Activated CD4-positive, alpha-beta T cell treated with anti-CD3 and anti-CD28 coated beads, Interleukin-2, amount 10 ng/mL, durations not matched to agents 7 days and 5 days (primary cell): ENCODE data around the gene HRCT1. TPM values are rescaled to one million over a fixed set of nuclear protein-coding genes. Genes with fewer than 3 reads are reported as not detected.
A peak's percentile ranks its signal among the peaks of the same experiment; 100 is the strongest.
"Not testable (repeated sequence)": the region's sequence is repeated elsewhere in the genome, so short reads cannot be mapped to it uniquely, and the experiment has no call there.

Experiments
- CTCF ChIA-PET: fragments of 350-600 bp; sonication (Branson Sonifier 250); formaldehyde crosslinking; loops from one replicate; lab custom pipeline; 2021; ENCODE audit warnings: antibody characterized with exemption; lab: Charles Lee
- POLR2A ChIA-PET: fragments of 350-600 bp; sonication (Branson Sonifier 250); formaldehyde crosslinking; loops from one replicate; lab custom pipeline; 2021; ENCODE audit warnings: antibody characterized with exemption; lab: Charles Lee
- DNase-seq: peaks from one replicate; pipeline ENCODE4 v3.0.0-alpha.2; 2020
- H3K27ac Mint-ChIP-seq: one replicate; pipeline ENCODE4 v1.8.0; 2021; ENCODE audit warnings: mild to moderate bottlenecking, moderate library complexity, mixed read lengths
- H3K27me3 Mint-ChIP-seq: one replicate; pipeline ENCODE4 v1.8.0; 2021; ENCODE audit warnings: mixed read lengths
- H3K36me3 Mint-ChIP-seq: one replicate; pipeline ENCODE4 v1.8.0; 2021; ENCODE audit warnings: low read depth, mixed read lengths
- H3K4me1 Mint-ChIP-seq: one replicate; pipeline ENCODE4 v1.8.0; 2021; ENCODE audit warnings: mixed read lengths
- H3K4me3 Mint-ChIP-seq: one replicate; pipeline ENCODE4 v1.8.0; 2021; ENCODE audit warnings: mild to moderate bottlenecking, moderate library complexity, mixed read lengths
- H3K9me3 Mint-ChIP-seq: one replicate; pipeline ENCODE4 v1.8.0; 2021; ENCODE audit warnings: mixed read lengths
- total RNA-seq, 2 experiments: library from RNA; stranded (reverse); gene quantifications; one replicate each; pipeline ENCODE4 v1.2.3, GENCODE V29; 2021

HRCT1 gene
- total RNA-seq, 2 experiments from 2014 or later = not detected

DNA sequence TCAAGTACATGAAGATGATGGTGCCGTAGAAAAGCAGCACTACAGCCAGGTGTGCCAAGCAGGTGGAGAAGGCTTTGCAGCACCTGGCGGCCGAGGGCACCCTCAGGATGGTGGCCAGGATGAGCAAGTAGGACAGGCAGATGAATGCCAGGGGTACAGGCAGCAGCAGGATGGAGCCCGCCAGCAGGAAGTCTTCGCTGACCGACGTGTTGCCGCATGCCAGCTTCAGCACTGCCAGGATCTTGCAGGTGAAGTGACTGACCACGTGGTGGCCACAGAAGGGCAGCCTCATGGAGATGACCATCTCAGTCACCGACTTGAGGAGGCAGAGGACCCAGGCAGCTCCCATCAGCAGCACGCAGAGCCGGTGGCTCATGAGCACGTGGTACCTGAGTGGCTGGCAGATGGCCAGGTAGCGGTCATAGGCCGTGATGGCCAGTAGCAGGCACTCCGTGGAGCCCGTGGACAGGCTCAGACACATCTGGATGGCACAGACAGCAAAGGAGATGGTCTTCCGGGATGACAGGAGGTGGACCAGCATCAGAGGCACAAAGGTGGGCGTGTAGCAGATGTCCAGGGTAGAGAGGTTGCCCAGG is 36.3 kb upstream of the HRCT1 start:
- ChIA-PET CTCF (no interaction called here), POLR2A (no interaction called here)
- Mint-ChIP-seq H3K36me3 (no peaks in the 10 kb centered on the region), H3K27me3 (peaks cover 3% of the 10 kb centered on the region), H3K4me3 (no peak overlapping the region), H3K9me3 (no peaks in the 10 kb centered on the region), H3K4me1 (no peaks in the 10 kb centered on the region), H3K27ac (peak overlapping the region; percentile 26)
- no peak for DNase-seq

- H3K4me3 Mint-ChIP-seq = no peak within 1 kb of the TSS
- peak within 1 kb of the TSS; percentile 26 for H3K27ac Mint-ChIP-seq
- ChIA-PET POLR2A (no interaction called here), CTCF (interaction anchor here (1.2 kb wide), 1 partner anchor 12 kb away, joined by 3 read pairs; no protein-coding TSS in a partner anchor)
- H3K9me3 Mint-ChIP-seq = no peaks in the 10 kb centered on the region
- no peaks in the 10 kb centered on the region for H3K36me3 Mint-ChIP-seq
- DNase-seq = no peak
- H3K27me3 Mint-ChIP-seq = peaks cover 8% of the 10 kb centered on the region
- no peaks in the 10 kb centered on the region for H3K4me1 Mint-ChIP-seq
These were observed 35.6 kb upstream of the HRCT1 start, which contains the start of gene OR13J1 for GRCh38 chr9:35870351-35870923. OR13J1 (minus strand) TSS chr9:35870401; CDS start chr9:35870401, 0 bp downstream.

- H3K36me3 Mint-ChIP-seq = no peaks in the 10 kb centered on the region
- CTCF ChIA-PET = interaction anchor here (1.2 kb wide), 1 partner anchor 11 kb away, joined by 3 read pairs; no protein-coding TSS in a partner anchor
- no peaks in the 10 kb centered on the region for H3K4me1 Mint-ChIP-seq
- DNase-seq = no peak
- H3K27ac Mint-ChIP-seq = no peak overlapping the region
- no peaks in the 10 kb centered on the region for H3K9me3 Mint-ChIP-seq
- POLR2A ChIA-PET = no interaction called here
- H3K4me3 Mint-ChIP-seq = no peak overlapping the region
- peaks cover 12% of the 10 kb centered on the region for H3K27me3 Mint-ChIP-seq
These were observed 34.5 kb upstream of the HRCT1 start for GRCh38 chr9:35871545-35871944.

- DNase-seq = no peak
- Mint-ChIP-seq H3K27me3 (peaks cover 15% of the 10 kb centered on the region), H3K27ac (no peak overlapping the region), H3K36me3 (no peaks in the 10 kb centered on the region), H3K4me3 (no peak overlapping the region), H3K4me1 (no peaks in the 10 kb centered on the region), H3K9me3 (peaks cover 4% of the 10 kb centered on the region)
- ChIA-PET CTCF (interaction anchor here (0.6 kb wide), 1 partner anchor 1250 kb away, joined by 5 read pairs; no protein-coding TSS in a partner anchor), POLR2A (no interaction called here)
These were observed 33.5 kb upstream of the HRCT1 start for GRCh38 chr9:35872505-35872904.

DNA sequence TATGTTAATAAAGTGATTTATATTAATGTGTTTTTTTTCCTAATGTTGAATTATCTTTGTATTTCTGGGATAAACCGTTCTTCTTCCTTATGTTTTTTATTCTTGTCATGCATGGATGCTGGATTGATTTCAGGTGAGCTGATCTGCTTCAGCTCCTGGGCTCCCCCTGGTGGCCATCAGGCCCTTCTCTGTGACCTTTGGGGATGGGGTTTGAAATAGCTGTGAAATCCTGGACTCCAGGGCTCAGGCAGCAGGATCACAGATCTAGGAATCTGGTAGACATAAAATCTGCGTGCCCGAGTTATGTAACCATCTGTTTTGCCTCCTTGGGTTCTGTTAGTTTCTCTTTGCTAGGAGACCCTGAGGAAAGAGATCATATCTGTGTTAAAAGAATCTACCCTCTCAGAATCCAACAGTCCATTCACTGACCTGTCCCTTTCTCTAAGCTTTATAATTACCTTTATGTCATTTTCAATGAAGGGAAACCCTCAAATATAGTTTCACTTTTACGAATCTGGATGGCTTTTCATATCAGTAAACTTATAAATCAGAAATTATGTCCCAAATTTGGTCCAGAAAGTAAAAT is 23.6 kb upstream of the HRCT1 start:
- Mint-ChIP-seq H3K27me3 (peaks cover 37% of the 10 kb centered on the region), H3K27ac (no peak overlapping the region), H3K36me3 (no peaks in the 10 kb centered on the region), H3K4me3 (no peak overlapping the region), H3K4me1 (no peaks in the 10 kb centered on the region), H3K9me3 (peaks cover 5% of the 10 kb centered on the region)
- ChIA-PET CTCF (interaction anchor here (0.5 to 2.4 kb wide), 23 partner anchors 11 to 494 kb away, joined by 3 to 12 read pairs (median 3); partner anchors contain the start of genes CCDC107, CREB3 and RMRP), POLR2A (no interaction called here)
- peak; percentile 82 for DNase-seq

DNA sequence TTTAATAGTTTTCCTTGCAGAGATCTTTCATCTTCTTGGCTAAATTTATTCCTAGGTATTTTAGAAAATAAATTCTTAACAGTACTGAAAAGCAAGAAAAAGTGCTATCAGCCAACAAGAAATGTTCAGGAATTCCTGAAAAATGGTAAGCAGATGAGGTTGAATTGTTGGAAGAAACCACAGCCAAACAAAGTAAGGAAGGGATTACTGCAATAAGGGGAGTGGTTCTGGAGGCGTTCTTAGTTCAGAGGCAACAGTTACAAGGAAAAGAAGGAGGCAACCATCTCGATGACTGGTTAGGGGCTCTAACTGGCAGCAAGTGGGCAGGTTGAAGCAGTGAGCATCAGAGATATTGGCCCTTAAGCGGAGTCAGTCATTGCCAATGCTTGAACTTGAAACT is 23.0 kb upstream of the HRCT1 start:
- ChIA-PET CTCF (interaction anchor here (0.8 to 1.7 kb wide), 8 partner anchors 11 to 166 kb away, joined by 3 to 12 read pairs (median 3); no protein-coding TSS in a partner anchor), POLR2A (no interaction called here)
- DNase-seq = no peak
- Mint-ChIP-seq H3K27me3 (peaks cover 31% of the 10 kb centered on the region), H3K4me1 (no peaks in the 10 kb centered on the region), H3K4me3 (no peak overlapping the region), H3K9me3 (no peaks in the 10 kb centered on the region), H3K27ac (no peak overlapping the region), H3K36me3 (no peaks in the 10 kb centered on the region)

- H3K36me3 Mint-ChIP-seq, CTCF ChIA-PET, DNase-seq, H3K4me1 Mint-ChIP-seq, POLR2A ChIA-PET, H3K9me3 Mint-ChIP-seq, H3K27ac Mint-ChIP-seq, H3K4me3 Mint-ChIP-seq: not testable (repeated sequence)
- H3K27me3 Mint-ChIP-seq = peaks cover 31% of the 10 kb centered on the region
These were observed 21.1 kb upstream of the HRCT1 start for GRCh38 chr9:35884908-35885307.

GRCh38 chr9:35891646-35892045 is 14.4 kb upstream of the HRCT1 start:
- Mint-ChIP-seq H3K4me1 (no peaks in the 10 kb centered on the region), H3K27ac (no peak overlapping the region), H3K36me3 (no peaks in the 10 kb centered on the region), H3K4me3 (no peak overlapping the region), H3K27me3 (peaks cover 27% of the 10 kb centered on the region), H3K9me3 (no peaks in the 10 kb centered on the region)
- POLR2A ChIA-PET = no interaction called here
- no peak for DNase-seq
- CTCF ChIA-PET = interaction anchor here (0.6 to 0.9 kb wide), 2 partner anchors 11 to 61 kb away, joined by 3 to 4 read pairs; no protein-coding TSS in a partner anchor

GRCh38 chr9:35892051-35892450 is 14.0 kb upstream of the HRCT1 start:
- Mint-ChIP-seq H3K4me1 (no peaks in the 10 kb centered on the region), H3K27me3 (peaks cover 25% of the 10 kb centered on the region), H3K27ac (no peak overlapping the region), H3K4me3 (no peak overlapping the region), H3K9me3 (no peaks in the 10 kb centered on the region), H3K36me3 (no peaks in the 10 kb centered on the region)
- ChIA-PET POLR2A (no interaction called here), CTCF (interaction anchor here (0.6 to 0.9 kb wide), 2 partner anchors 11 to 62 kb away, joined by 3 to 4 read pairs; no protein-coding TSS in a partner anchor)
- no peak for DNase-seq

DNA sequence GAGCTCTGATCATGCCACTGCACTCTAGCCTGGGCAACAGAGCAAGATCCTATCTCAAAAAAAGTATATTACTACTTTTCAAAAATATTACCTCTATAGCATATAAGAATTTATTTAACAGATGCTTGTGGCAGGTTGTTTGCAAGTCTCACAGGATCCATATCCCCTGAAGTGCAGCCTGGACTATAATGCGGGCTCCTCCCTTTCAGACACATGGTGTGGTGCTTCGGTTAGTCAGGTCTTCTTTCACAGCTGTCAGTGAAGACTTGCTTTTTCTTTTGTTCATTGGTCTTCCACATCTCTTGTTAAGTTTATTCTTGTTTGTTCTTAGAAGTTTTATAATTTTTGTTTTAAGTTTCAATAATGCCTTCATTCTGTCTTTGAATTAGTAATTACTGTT is 9.4 kb upstream of the HRCT1 start:
- Mint-ChIP-seq H3K27me3 (peaks cover 38% of the 10 kb centered on the region), H3K4me3 (no peak overlapping the region), H3K4me1 (no peaks in the 10 kb centered on the region), H3K36me3 (no peaks in the 10 kb centered on the region), H3K9me3 (no peaks in the 10 kb centered on the region), H3K27ac (no peak overlapping the region)
- CTCF ChIA-PET = interaction anchor here (0.9 kb wide), 1 partner anchor 35 kb away, joined by 3 read pairs; no protein-coding TSS in a partner anchor
- POLR2A ChIA-PET = no interaction called here
- no peak for DNase-seq

- H3K27ac Mint-ChIP-seq, H3K4me1 Mint-ChIP-seq, H3K36me3 Mint-ChIP-seq, H3K4me3 Mint-ChIP-seq, H3K9me3 Mint-ChIP-seq, DNase-seq: not testable (repeated sequence)
- ChIA-PET POLR2A (interaction anchor here (0.7 kb wide), 1 partner anchor 369 kb away, joined by 3 read pairs; no protein-coding TSS in a partner anchor), CTCF (interaction anchor here (0.9 to 1.2 kb wide), 2 partner anchors 15 to 36 kb away, joined by 3 read pairs; no protein-coding TSS in a partner anchor)
- peaks cover 35% of the 10 kb centered on the region for H3K27me3 Mint-ChIP-seq
These were observed 8.5 kb upstream of the HRCT1 start for GRCh38 chr9:35897376-35898099.

GRCh38 chr9:35898337-35898736 is 7.7 kb upstream of the HRCT1 start:
- Mint-ChIP-seq H3K36me3 (no peaks in the 10 kb centered on the region), H3K4me3 (no peak overlapping the region), H3K27ac (no peak overlapping the region), H3K4me1 (peaks cover 6% of the 10 kb centered on the region), H3K9me3 (no peaks in the 10 kb centered on the region), H3K27me3 (peaks cover 35% of the 10 kb centered on the region)
- CTCF ChIA-PET = interaction anchor here (1.2 kb wide), 1 partner anchor 16 kb away, joined by 3 read pairs; no protein-coding TSS in a partner anchor
- no peak for DNase-seq
- POLR2A ChIA-PET = interaction anchor here (0.7 kb wide), 1 partner anchor 370 kb away, joined by 3 read pairs; no protein-coding TSS in a partner anchor
